Naive thymus-derived CD8-positive, alpha-beta T cell (primary cell): ENCODE data around the gene KRTAP10-12. TPM values are rescaled to one million over a fixed set of nuclear protein-coding genes. Genes with fewer than 3 reads are reported as not detected.

Experiments
- ATAC-seq, 2 donors: fragments of 150-1000 bp; cut with Tn5 transposase in 1 of 2; sonication (Bioruptor Pico), chemical (Tn5 transposase) in 1 of 2; 1 replicate in 1 of 2; 2 replicates in 1 of 2; pipeline ENCODE4 v1.10.0; 2021; ENCODE audit warnings: mild to moderate bottlenecking in 2 of 2, moderate library complexity in 2 of 2
- POLR2A ChIA-PET: fragments of 350-600 bp; sonication (Branson Sonifier 250); formaldehyde crosslinking; loops from one replicate; lab custom pipeline; 2021; ENCODE audit warnings: antibody characterized with exemption; lab: Charles Lee
- DNase-seq, 10 donors: peaks; one replicate each; pipeline versions ENCODE4 v3.0.0 to v3.0.0-alpha.2; 2020 to 2022
- H3K27ac Mint-ChIP-seq, 10 donors: one replicate each; pipeline ENCODE4 v1.8.0; 2020 to 2022; ENCODE audit warnings: mild to moderate bottlenecking in 10 of 10, mixed read lengths in 10 of 10, moderate library complexity in 4 of 10, inconsistent platforms in 1 of 10
- H3K27me3 Mint-ChIP-seq, 5 donors: one replicate each; pipeline ENCODE4 v1.8.0; 2021 to 2022; ENCODE audit warnings: mixed read lengths in 5 of 5
- H3K36me3 Mint-ChIP-seq, 3 donors: one replicate each; pipeline ENCODE4 v1.8.0; 2020 to 2022; ENCODE audit warnings: mixed read lengths in 3 of 3, mild to moderate bottlenecking in 2 of 3, inconsistent platforms in 1 of 3
- H3K4me1 Mint-ChIP-seq, 4 donors: one replicate each; pipeline ENCODE4 v1.8.0; 2021 to 2022; ENCODE audit warnings: mixed read lengths in 4 of 4
- H3K4me3 Mint-ChIP-seq, 10 donors: one replicate each; pipeline ENCODE4 v1.8.0; 2020 to 2022; ENCODE audit warnings: mild to moderate bottlenecking in 10 of 10, mixed read lengths in 10 of 10, moderate library complexity in 6 of 10, inconsistent platforms in 1 of 10
- H3K9me3 Mint-ChIP-seq, 9 donors: one replicate each; pipeline ENCODE4 v1.8.0; 2020 to 2022; ENCODE audit warnings: mixed read lengths in 9 of 9, mild to moderate bottlenecking in 3 of 9, inconsistent platforms in 1 of 9, moderate library complexity in 1 of 9
- polyA plus RNA-seq, 3 donors: library from polyadenylated mRNA; unstranded; fragments of 300-500 nt; fragmentation: Illumina TruSeq; gene quantifications; one replicate each; pipeline ENCODE4 v1.2.3, GENCODE V29; 2021
- total RNA-seq, 8 experiments: library from RNA in 2 of 8; stranded (reverse) in 2 of 8; gene quantifications; one replicate each; pipeline ENCODE4 v1.2.3 and lab custom pipeline; 2021 to 2026

Gene KRTAP10-12
- total and polyA plus RNA-seq, 5 experiments from 2014 or later: not detected

DNA sequence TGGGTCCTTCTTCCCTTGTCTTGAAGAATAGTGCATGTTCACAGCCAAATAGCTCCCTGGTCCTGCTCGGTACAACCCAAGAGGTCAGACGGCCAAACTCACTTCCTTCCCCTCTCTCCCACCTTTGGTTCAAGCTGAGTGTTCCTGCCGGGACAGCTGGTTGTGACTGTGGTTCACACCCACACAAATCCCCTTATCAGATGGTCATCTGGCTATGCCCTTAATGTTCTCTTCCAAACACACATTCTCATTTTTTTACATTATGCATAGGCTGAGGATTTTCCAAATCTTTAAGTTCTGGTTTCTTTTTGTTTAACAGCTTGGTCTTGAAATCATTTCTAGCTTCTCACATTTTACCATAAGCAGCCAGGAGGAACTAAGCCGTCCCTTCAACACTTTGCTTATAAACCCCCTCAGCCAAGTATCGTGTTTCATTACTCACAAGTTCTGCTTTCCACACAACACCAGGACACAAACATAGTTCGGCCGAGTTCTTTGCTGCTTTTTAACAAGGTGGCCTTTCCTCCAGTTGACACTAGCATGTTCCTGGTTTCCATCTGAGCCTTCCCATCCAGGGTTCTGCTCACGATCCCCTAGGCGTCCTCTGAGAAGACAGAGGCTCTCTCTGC is 34.1 kb downstream of the KRTAP10-12 start:
- Mint-ChIP-seq H3K27me3 (peaks cover 0 to 11% (median 4%) of the 10 kb centered on the region in 5 donors), H3K36me3 (no peaks in the 10 kb centered on the region), H3K4me3 (no peak overlapping the region), H3K9me3 (no peaks in the 10 kb centered on the region), H3K27ac (peak overlapping the region in 4 of 10 donors; percentile 1 to 27 (median 17)), H3K4me1 (peaks cover 0 to 4% (median 0%) of the 10 kb centered on the region in 4 donors)
- no peak for DNase-seq
- ATAC-seq: no peak
- POLR2A ChIA-PET: no interaction called here

DNA sequence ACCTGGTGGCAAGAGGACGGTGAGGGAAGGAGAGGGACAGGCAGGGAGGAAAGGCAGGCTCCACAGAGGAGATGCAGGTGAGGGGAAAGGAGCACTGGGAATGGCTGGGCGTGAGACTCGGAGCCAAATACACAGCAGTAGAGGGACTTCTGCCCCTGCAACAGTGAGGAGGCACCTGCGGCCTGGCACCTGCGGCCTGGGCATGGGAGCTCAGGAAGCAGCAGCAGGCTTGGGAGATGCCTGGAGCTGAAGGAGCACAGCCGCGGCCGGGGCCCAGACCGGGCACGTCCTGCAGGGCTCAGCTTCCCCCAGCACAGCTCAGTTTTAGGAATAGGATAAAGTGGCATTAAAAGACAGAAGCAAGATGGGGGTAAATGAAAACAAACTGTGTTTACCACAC is 35.3 kb downstream of the KRTAP10-12 start:
- Mint-ChIP-seq H3K9me3 (peaks cover 0 to 9% (median 0%) of the 10 kb centered on the region in 9 donors), H3K27ac (no peak overlapping the region), H3K4me3 (peak overlapping the region in 1 of 10 donors; percentile 45), H3K36me3 (no peaks in the 10 kb centered on the region), H3K4me1 (peaks cover 0 to 4% (median 0%) of the 10 kb centered on the region in 4 donors), H3K27me3 (peaks cover 0 to 5% (median 1%) of the 10 kb centered on the region in 5 donors)
- POLR2A ChIA-PET: interaction anchor here (1.9 kb wide), 1 partner anchor 75 kb away, joined by 5 read pairs; the partner anchor contains the start of gene KRTAP12-3
- ATAC-seq (no peak), DNase-seq (no peak)

DNA sequence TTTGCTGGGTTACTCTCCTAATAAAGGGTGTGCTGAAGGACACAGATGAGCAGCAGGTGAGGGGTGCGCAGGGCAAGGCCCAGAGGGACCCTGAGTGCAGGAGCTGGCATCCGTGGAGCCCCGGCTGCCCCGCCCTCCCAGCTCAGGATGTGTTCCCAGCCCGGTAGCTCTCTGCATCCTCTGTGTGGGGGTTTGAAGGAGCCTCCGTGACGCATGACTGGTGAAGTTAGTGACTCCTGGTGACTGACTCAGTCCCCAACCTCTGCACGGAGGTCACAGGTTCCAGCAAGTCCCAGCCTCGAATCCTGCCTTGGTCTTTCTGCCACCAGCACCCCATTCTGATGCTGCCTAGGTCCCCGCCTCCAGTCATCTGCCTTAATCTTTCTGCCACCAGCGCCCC is 36.0 kb downstream of the KRTAP10-12 start:
- DNase-seq: no peak
- Mint-ChIP-seq H3K36me3 (peaks cover 0 to 5% (median 4%) of the 10 kb centered on the region in 3 donors), H3K27ac (no peak overlapping the region), H3K27me3 (peaks cover 0 to 3% (median 1%) of the 10 kb centered on the region in 5 donors), H3K9me3 (peaks cover 0 to 12% (median 0%) of the 10 kb centered on the region in 9 donors), H3K4me3 (no peak overlapping the region), H3K4me1 (peaks cover 0 to 5% (median 2%) of the 10 kb centered on the region in 4 donors)
- POLR2A ChIA-PET: interaction anchor here (1.9 kb wide), 1 partner anchor 75 kb away, joined by 5 read pairs; the partner anchor contains the start of gene KRTAP12-3
- no peak for ATAC-seq

DNA sequence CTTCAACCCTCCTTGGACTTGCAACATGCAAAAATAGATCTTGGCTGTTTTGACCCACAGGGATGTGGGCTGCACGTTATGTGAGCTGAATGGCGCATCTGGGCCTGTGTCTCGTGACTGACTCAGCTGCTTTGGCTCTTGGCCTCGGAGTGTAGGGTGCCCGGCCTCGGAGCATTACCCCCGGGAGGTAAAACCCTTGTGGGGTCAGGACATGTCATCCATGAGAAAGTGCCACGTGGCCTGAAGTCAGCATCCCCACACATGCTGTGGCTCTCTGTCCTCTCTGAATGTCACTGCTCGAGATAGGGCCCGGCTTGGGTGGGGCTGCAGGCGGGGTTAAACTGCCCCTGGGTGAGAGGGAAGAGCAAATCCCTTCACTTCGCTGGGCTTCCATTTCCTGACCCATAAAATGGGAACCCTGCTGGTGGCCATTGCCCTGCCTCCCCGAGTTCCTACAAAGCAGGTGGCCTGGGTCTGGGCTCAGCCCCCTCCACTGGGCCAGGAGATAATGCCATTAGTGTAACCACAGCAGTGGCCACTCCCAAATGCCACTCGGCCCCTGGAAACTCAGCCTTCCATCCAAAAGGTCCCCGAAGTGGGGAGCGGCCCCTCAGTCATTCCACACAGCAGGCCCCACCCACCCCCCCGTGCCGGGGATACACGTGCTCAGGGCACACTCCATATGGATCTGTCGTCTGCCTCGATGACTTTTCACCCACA is 37.2 kb downstream of the KRTAP10-12 start:
- POLR2A ChIA-PET: interaction anchor here (1.9 kb wide), 1 partner anchor 77 kb away, joined by 5 read pairs; the partner anchor contains the start of gene KRTAP12-3
- no peak overlapping the region for H3K4me3 Mint-ChIP-seq

DNA sequence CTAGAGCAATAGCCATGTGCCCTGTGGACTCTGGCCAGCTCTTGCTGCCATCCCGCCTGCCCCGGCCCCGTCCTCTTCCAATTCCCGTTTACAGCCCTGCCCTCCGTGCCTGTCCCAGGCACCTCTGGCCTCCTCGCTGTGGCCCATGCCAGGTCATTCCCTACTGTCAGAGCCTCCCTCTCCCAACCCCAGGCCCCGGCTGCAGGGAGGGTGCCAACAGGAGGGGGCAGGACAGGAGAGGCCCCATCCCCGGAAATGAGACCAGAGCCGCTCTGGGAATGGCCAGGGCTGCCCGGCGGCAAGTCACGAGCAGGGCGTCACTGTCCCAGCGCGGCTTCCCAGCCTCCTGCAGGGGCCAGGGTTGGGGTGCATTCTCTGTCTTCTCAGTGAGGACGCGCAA is 37.9 kb downstream of the KRTAP10-12 start:
- H3K9me3 Mint-ChIP-seq: peaks cover 0 to 28% (median 2%) of the 10 kb centered on the region in 9 donors
- peaks cover 0 to 3% (median 0%) of the 10 kb centered on the region in 5 donors for H3K27me3 Mint-ChIP-seq
- no peak overlapping the region for H3K27ac Mint-ChIP-seq
- ATAC-seq (no peak), DNase-seq (no peak)
- POLR2A ChIA-PET: no interaction called here
- H3K36me3 Mint-ChIP-seq: peaks cover 0 to 9% (median 4%) of the 10 kb centered on the region in 3 donors
- no peak overlapping the region for H3K4me3 Mint-ChIP-seq
- peaks cover 0 to 5% (median 2%) of the 10 kb centered on the region in 4 donors for H3K4me1 Mint-ChIP-seq

More for the DNA sequence above, 37.2 kb downstream of the KRTAP10-12 start:
- Mint-ChIP-seq H3K9me3 (peaks cover 0 to 22% (median 2%) of the 10 kb centered on the region in 9 donors), H3K27me3 (peaks cover 0 to 3% (median 0%) of the 10 kb centered on the region in 5 donors), H3K27ac (peak overlapping the region in 1 of 10 donors; percentile 34), H3K4me1 (peaks cover 0 to 5% (median 2%) of the 10 kb centered on the region in 4 donors), H3K36me3 (peaks cover 0 to 9% (median 4%) of the 10 kb centered on the region in 3 donors)
- DNase-seq (no peak), ATAC-seq (no peak)

DNA sequence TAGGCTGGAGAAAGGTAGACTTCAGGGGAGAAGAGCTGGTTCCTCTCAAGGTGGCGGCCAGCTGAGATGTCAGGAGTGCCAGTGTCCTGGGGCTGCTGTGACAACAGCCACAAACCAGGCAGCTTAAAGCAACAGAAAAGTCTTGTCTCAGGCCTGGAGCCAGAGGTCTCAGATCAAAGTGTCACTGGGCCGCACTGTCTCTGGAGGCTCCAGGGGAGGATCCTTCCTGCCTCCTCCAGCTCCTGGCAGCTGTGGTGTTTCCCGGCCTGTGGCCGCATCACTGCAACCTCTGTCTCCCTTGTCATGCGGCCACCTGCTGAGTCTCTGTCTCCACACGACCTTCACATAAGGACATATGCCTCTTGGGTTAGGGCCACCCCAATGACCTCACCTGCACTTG is 38.8 kb downstream of the KRTAP10-12 start:
- peaks cover 0 to 3% (median 0%) of the 10 kb centered on the region in 5 donors for H3K27me3 Mint-ChIP-seq
- peaks cover 0 to 9% (median 4%) of the 10 kb centered on the region in 3 donors for H3K36me3 Mint-ChIP-seq
- H3K9me3 Mint-ChIP-seq: peaks cover 0 to 32% (median 2%) of the 10 kb centered on the region in 9 donors
- ATAC-seq: no peak
- POLR2A ChIA-PET: no interaction called here
- no peak overlapping the region for H3K4me3 Mint-ChIP-seq
- DNase-seq: no peak
- no peak overlapping the region for H3K27ac Mint-ChIP-seq
- H3K4me1 Mint-ChIP-seq: peaks cover 0 to 5% (median 2%) of the 10 kb centered on the region in 4 donors

DNA sequence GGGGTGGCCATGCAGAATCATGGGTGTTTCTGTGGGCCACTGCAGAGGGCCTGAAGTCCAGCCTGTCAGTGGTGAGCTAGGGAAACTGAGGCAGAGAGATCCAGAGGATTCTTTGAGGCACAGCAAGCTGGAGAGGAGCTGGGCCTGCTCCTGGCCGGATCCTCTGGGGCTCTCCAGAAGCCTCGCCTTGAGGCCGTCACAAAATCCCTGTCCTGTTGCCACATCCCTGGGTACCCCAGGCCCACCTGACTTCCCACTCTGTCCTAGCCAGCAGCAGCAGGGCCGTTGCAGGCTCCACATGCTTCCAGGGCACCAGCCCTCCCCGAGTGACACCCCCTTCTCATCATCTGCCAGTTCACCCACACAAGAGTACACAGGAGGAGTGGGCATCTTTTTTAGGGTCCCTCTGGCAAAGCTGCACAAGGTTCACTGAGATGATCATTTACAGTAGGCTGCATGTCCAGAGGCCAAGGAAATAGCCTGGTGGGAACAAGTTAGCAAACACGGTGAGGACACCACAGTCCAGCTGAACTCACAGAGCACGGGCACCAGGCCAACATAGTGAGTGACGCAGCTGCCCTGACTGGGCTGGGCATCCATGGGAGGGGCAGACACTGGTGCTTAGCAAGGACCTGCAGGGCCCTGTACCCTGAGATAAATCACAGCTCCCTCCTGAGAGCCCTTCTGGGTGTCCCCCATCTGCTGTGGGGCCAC is 39.5 kb downstream of the KRTAP10-12 start:
- POLR2A ChIA-PET: interaction anchor here (0.6 kb wide), 1 partner anchor 38 kb away, joined by 3 read pairs; no protein-coding TSS in a partner anchor
- Mint-ChIP-seq H3K27me3 (peaks cover 0 to 3% (median 0%) of the 10 kb centered on the region in 5 donors), H3K27ac (peak overlapping the region in 1 of 10 donors; percentile 18), H3K9me3 (peaks cover 0 to 32% (median 2%) of the 10 kb centered on the region in 9 donors), H3K4me3 (no peak overlapping the region), H3K36me3 (peaks cover 0 to 9% (median 4%) of the 10 kb centered on the region in 3 donors), H3K4me1 (peaks cover 0 to 6% (median 3%) of the 10 kb centered on the region in 4 donors)
- no peak for DNase-seq
- no peak for ATAC-seq

DNA sequence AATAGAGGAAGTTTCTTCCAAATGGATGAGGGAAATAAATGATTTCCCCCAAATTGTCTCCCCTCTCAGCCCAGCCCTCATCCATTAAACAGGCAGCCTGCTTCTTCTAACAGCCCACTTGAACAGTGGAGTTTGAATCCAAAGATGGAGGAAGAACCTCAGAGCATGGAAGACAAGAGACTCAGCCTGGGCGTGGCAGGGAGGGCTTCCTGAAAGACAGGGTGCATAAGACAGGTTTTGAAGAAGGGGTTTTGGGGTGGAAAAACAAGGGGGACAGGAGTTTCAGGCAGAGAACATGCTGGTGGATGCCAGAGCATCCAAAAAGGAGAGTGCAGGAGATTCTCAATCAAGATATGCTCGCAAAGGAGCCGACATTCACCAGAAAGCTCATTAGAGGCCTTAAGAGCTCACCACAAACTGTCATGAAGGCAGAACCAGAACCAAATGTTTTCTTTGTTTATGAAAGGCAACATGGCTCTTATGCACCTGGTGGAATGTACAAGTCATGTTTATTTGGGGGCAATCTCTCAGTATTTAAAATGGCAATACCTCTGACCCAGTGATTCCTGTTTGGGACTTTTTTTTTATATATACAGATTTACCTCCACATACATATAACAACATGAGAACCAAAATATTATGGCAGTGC is 40.9 kb downstream of the KRTAP10-12 start:
- Mint-ChIP-seq H3K27me3 (no peaks in the 10 kb centered on the region), H3K9me3 (peaks cover 0 to 32% (median 2%) of the 10 kb centered on the region in 9 donors), H3K4me3 (no peak overlapping the region), H3K36me3 (peaks cover 0 to 9% (median 4%) of the 10 kb centered on the region in 3 donors), H3K4me1 (peaks cover 4 to 11% (median 7%) of the 10 kb centered on the region in 4 donors), H3K27ac (peak overlapping the region in 4 of 10 donors; percentile 10 to 82 (median 70))
- DNase-seq (peak in 1 of 10 donors; percentile 23), ATAC-seq (no peak)
- POLR2A ChIA-PET: no interaction called here

DNA sequence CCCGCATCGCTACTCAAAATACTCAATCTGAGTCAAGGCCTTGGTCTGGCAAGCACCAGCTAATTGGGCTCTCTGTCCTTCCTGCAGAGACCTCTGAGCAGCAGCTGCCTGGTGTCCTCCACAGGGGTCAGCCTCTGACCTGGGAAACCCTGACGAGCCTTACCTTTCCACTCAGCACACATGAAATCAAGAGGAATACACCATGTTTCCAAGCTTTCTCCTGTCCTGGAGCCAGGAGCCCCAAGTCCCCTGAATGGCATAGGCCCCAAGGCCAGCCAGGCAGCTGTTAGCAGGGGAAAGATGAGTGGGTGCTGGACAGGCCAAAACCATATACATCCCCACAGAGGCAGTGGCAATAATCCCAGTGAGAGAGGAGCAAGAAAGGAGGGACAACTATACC is 41.6 kb downstream of the KRTAP10-12 start:
- Mint-ChIP-seq H3K27ac (peak overlapping the region in 1 of 10 donors; percentile 43), H3K4me3 (no peak overlapping the region), H3K27me3 (no peaks in the 10 kb centered on the region), H3K36me3 (peaks cover 0 to 9% (median 4%) of the 10 kb centered on the region in 3 donors), H3K4me1 (peaks cover 4 to 11% (median 7%) of the 10 kb centered on the region in 4 donors), H3K9me3 (peaks cover 0 to 32% (median 2%) of the 10 kb centered on the region in 9 donors)
- DNase-seq: no peak
- POLR2A ChIA-PET: no interaction called here
- ATAC-seq: no peak

DNA sequence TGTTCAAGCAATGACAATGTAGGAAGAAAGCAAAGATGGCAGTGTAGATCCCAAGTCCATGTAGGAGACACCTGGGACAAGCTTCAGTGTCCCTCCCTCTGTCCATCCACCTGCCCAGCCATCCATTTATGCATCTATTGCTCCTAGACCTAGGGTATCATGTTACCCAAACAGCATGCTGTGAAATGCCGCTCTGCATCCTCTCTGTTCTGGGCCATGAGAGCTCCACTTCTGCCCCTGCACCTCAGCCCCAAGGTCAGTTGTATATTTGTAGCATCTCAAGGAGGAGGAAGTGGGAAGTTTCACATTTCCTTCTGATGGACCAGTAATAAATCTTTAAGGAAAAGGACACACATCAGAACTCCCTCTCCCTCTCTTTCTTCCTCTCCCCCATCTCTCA is 42.3 kb downstream of the KRTAP10-12 start:
- no peak for DNase-seq
- ATAC-seq: no peak
- Mint-ChIP-seq H3K36me3 (peaks cover 0 to 9% (median 4%) of the 10 kb centered on the region in 3 donors), H3K27ac (peak overlapping the region in 3 of 10 donors; percentile 34 to 81 (median 48)), H3K9me3 (peaks cover 0 to 32% (median 2%) of the 10 kb centered on the region in 9 donors), H3K4me1 (peaks cover 4 to 11% (median 7%) of the 10 kb centered on the region in 4 donors), H3K4me3 (no peak overlapping the region), H3K27me3 (no peaks in the 10 kb centered on the region)
- POLR2A ChIA-PET: interaction anchor here (1.2 kb wide), 1 partner anchor 26 kb away, joined by 3 read pairs; no protein-coding TSS in a partner anchor

DNA sequence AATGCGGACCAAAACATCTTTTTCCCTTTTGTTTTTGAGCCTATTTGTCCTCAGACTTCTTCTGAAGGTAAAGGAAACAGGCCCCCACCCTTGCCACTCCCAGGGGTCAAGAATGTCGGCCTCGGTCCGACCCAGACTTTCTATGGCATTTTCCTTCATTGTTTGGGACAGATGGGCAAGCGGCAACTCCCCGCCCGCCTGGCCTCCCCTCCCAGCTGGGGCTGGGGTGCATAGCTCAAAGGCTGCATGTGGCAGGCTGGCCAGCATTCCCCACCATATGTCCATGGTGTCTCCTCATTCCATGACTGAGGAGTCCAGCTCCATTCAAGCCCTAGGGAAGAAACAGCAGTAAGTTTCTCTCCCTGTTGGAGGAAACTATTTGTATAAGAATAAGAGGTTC is 43.8 kb downstream of the KRTAP10-12 start:
- H3K36me3 Mint-ChIP-seq: peaks cover 0 to 9% (median 4%) of the 10 kb centered on the region in 3 donors
- no peak overlapping the region for H3K4me3 Mint-ChIP-seq
- H3K27me3 Mint-ChIP-seq: no peaks in the 10 kb centered on the region
- H3K4me1 Mint-ChIP-seq: peaks cover 4 to 11% (median 7%) of the 10 kb centered on the region in 4 donors
- H3K27ac Mint-ChIP-seq: peak overlapping the region in 4 of 10 donors; percentile 14 to 81 (median 40)
- POLR2A ChIA-PET: interaction anchor here (0.7 kb wide), 1 partner anchor 237 kb away, joined by 3 read pairs; no protein-coding TSS in a partner anchor
- ATAC-seq (no peak), DNase-seq (no peak)
- H3K9me3 Mint-ChIP-seq: peaks cover 0 to 32% (median 2%) of the 10 kb centered on the region in 9 donors
